ENCODE results near the gene RALGPS1.

RALGPS1 gene

DNA sequence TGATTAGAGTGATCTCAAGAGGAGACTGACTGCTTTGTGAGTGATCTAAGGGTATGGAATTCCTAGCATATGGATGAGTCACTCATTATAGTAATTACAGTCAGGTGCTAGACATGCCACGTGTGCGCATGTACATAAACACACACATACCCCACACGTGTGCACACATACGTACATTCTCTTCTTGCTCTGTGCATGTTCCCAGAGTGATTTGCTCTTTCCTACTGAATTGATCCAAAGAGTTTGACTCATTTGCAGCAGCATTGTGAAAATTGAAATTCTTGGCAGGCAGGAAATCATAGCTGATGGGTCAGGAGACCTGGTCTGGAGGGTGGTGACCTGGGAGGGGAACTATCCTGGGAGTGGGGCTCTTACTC lies 144.1 kb downstream of the RALGPS1 start:
- TF ChIP-seq Cebpa-rat (IDR thresholded peaks at IDR 0.05) = no peak
- Histone ChIP-seq H3K4me3 (no peak overlapping the region), H3K27ac (no peak overlapping the region), H3K4me1 (peaks cover 10 to 21% (median 13%) of the 10 kb centered on the region in 10 experiments), H3K9ac (no peak overlapping the region), H4K20me1 (peaks cover 0 to 4% (median 0%) of the 10 kb centered on the region in 11 experiments; a peak in 1 of 22 replicates), H3K4me2 (peak overlapping the region in 1 of 11 experiments; percentile 66; a peak in 1 of 22 replicates), H3K9me3 (replicated peaks in 1 of 11) (no peaks in the 10 kb centered on the region), H3K27me3 (no peaks in the 10 kb centered on the region), H3K36me3 (peaks cover 0 to 3% (median 0%) of the 10 kb centered on the region in 11 experiments; a peak in 1 of 22 replicates)

DNA sequence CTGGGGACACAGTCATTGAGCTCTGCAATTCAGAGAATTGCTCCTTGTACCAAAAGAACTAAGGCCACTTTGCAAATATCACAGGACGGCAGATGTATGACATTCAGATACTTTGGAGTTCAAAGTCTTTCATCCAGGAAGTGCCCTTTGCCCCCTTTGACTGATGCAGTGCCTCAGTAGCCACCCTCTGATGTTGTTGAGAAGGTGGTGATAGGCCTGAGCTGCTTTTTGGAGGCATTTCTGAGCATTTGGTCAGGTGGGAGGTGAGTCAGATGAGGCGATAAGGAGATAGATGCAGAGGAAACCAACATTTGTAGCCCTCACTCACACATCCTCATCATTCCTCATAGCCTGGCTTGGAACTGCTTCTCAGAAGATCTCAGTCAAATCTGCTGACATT lies 144.4 kb downstream of the RALGPS1 start:
- Histone ChIP-seq H3K36me3 (peaks cover 0 to 3% (median 0%) of the 10 kb centered on the region in 11 experiments; a peak in 1 of 22 replicates), H3K4me3 (no peak overlapping the region), H4K20me1 (peaks cover 0 to 4% (median 0%) of the 10 kb centered on the region in 11 experiments; a peak in 1 of 22 replicates), H3K27me3 (no peaks in the 10 kb centered on the region), H3K9ac (no peak overlapping the region), H3K27ac (no peak overlapping the region), H3K9me3 (replicated peaks in 1 of 11) (no peaks in the 10 kb centered on the region), H3K4me1 (peaks cover 10 to 21% (median 13%) of the 10 kb centered on the region in 10 experiments), H3K4me2 (peak overlapping the region in 8 of 11 experiments; percentile 37 to 66 (median 50); a peak in 9 of 22 replicates)
- no peak for TF ChIP-seq Cebpa-rat (IDR thresholded peaks at IDR 0.05)

DNA sequence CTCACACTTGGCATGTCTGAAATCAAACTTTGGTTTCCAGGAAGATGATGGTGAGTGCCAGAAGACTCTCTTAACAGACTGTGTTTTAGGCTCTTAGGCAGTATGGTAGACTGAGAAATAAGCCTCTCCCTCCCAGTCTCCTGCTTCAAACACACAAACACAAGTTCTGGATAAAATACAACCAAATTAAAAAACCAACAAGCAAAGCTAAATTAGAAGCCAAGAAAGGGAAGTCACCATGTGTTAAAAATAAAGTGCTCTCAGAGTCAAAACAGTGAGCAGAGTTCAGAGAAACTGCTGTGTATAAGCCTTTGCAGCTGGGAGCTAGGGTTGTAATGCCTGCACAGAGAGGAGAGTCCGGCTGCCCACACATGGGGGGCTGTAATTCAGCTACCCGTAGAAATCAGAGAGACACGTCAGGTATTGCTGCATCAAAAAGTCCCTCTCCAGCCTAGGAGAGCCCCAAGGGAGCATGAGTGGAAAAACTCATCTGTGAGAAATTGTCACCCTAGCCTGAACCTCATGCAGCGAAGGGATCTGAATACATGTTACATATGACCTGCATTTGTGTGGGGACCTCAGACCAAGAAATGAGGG lies 145.3 kb downstream of the RALGPS1 start:
- peak overlapping the region in 1 of 11 experiments; percentile 11; a peak in 1 of 22 replicates for H3K9ac ChIP-seq
- H3K36me3 ChIP-seq = peaks cover 0 to 3% (median 0%) of the 10 kb centered on the region in 11 experiments; a peak in 1 of 22 replicates
- peaks cover 0 to 4% (median 0%) of the 10 kb centered on the region in 11 experiments; a peak in 1 of 22 replicates for H4K20me1 ChIP-seq
- H3K27ac ChIP-seq = no peak overlapping the region
- no peaks in the 10 kb centered on the region for H3K27me3 ChIP-seq
- peaks cover 10 to 21% (median 13%) of the 10 kb centered on the region in 10 experiments for H3K4me1 ChIP-seq
- H3K9me3 ChIP-seq (replicated peaks in 1 of 11) = no peaks in the 10 kb centered on the region
- no peak for TF ChIP-seq Cebpa-rat (IDR thresholded peaks at IDR 0.05)
- H3K4me3 ChIP-seq = no peak overlapping the region
- H3K4me2 ChIP-seq = peak overlapping the region; percentile 35 to 66 (median 42)

DNA sequence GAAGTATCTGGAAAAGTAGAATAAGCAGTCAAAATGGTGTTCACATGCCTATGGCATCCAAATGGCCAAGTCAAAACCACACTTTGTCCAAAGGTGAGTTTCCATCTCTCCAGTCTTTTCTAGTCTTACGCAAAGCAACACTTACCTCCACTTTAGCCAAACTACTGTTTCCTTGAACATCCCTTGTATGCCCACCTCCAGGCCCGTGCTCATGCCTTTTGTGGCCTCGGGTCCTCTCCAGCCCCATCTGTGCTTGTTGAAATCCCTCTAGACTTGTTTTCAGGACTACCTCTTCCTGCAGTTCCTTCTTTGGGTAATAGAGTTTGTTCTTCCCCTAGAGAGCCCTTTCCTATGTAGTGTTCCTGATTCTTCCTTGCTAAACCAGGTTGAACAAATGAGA lies 146.8 kb downstream of the RALGPS1 start:
- Histone ChIP-seq H3K9me3 (replicated peaks in 1 of 11) (no peaks in the 10 kb centered on the region), H3K4me2 (no peak overlapping the region), H4K20me1 (peaks cover 0 to 4% (median 0%) of the 10 kb centered on the region in 11 experiments; a peak in 1 of 22 replicates), H3K36me3 (peaks cover 0 to 3% (median 0%) of the 10 kb centered on the region in 11 experiments; a peak in 1 of 22 replicates), H3K9ac (no peak overlapping the region), H3K27me3 (no peaks in the 10 kb centered on the region), H3K27ac (no peak overlapping the region), H3K4me3 (no peak overlapping the region), H3K4me1 (peaks cover 10 to 22% (median 14%) of the 10 kb centered on the region in 10 experiments)
- no peak for TF ChIP-seq Cebpa-rat (IDR thresholded peaks at IDR 0.05)

DNA sequence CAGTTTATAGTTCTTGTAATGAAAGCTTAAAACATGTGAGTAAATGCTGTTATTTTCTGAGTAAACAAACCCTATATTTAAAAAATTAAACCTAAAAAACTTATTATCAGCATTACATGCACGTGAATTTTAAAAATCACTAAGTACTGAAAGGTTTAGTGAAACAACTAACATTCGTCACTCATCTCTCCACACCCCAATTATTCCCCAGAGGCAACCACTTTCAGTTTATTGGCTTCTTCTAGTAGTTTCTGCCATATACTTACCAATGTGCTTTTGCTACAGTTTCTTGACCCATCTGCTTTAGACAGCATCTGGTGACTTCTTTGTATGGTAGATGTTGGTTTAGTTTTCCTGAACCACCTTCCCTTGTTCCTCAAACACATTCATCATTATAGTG lies 149.8 kb downstream of the RALGPS1 start:
- no peak overlapping the region for H3K27ac ChIP-seq
- H3K27me3 ChIP-seq = no peaks in the 10 kb centered on the region
- H3K4me1 ChIP-seq = peaks cover 10 to 27% (median 12%) of the 10 kb centered on the region in 10 experiments
- TF ChIP-seq Cebpa-rat (IDR thresholded peaks at IDR 0.05) = no peak
- H3K9ac ChIP-seq = no peak overlapping the region
- H3K4me2 ChIP-seq = no peak overlapping the region
- no peaks in the 10 kb centered on the region for H3K9me3 ChIP-seq (replicated peaks in 1 of 11)
- H4K20me1 ChIP-seq = peaks cover 0 to 4% (median 0%) of the 10 kb centered on the region in 11 experiments; a peak in 1 of 22 replicates
- no peak overlapping the region for H3K4me3 ChIP-seq
- H3K36me3 ChIP-seq = peaks cover 0 to 2% (median 0%) of the 10 kb centered on the region in 11 experiments; a peak in 1 of 22 replicates

DNA sequence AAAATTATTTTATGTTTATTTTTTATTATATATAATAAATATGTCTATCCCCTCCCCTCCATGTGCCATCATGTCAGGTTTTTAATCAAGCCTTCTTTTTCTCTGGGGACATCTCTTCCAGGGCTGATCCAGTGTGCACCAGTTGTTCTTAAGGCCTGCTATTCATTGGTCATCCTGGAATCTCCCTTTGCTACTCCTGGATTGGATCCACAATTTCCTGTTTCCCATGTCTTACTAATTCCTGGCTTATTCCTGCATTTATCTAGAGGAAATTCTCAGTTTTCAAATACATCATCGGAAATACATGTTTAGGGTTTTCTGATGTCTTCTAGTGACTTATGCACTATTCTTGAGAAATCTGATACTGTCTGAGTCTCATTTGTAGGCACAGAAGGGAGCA lies 151.0 kb downstream of the RALGPS1 start:
- no peak for TF ChIP-seq Cebpa-rat (IDR thresholded peaks at IDR 0.05)

DNA sequence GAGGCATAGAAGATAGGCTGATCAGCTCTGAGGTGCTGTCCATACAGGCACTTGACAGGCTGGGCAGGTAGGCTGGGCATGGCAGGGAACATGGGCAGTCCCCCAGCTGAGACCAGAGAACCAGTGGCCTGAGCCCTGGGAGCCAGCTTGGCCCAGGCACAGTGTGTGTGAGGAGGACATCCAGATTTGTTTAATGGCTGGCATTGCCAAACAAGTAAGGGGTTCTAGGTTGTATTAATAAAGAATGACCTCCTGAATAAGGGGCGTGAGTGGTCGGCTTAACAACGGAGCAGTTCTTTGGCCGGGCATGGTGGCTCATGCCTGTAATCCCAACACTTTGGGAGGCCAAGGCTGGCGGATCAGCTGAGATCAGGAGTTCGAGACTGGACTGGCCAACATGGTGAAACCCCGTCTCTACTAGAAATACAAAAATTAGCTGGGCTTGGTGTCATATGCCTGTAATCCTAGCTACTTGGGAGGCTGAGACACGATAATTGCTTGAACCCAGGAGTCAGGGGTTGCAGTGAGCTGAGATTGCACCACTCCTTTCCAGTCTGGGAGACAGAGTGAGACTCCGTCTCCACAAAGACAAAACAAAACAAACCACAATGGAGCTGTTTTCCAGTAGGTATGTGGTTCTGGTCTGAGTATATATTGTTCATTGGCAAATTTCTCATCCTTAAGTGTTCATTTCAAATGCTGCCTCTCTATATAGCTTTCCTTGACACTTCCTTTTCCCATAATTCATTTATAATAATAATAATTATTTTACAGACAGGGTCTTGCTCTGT lies 151.7 kb downstream of the RALGPS1 start:
- Histone ChIP-seq H3K4me1 (peaks cover 0 to 15% (median 0%) of the 10 kb centered on the region in 10 experiments; a peak in 2 of 20 replicates), H3K27me3 (no peaks in the 10 kb centered on the region), H3K27ac (no peak overlapping the region), H4K20me1 (no peaks in the 10 kb centered on the region), H3K36me3 (peaks cover 0 to 6% (median 0%) of the 10 kb centered on the region in 11 experiments; a peak in 4 of 22 replicates), H3K9ac (no peak overlapping the region), H3K4me2 (no peak overlapping the region), H3K4me3 (no peak overlapping the region), H3K9me3 (replicated peaks in 1 of 11) (peaks cover 0 to 3% (median 2%) of the 10 kb centered on the region in 11 experiments; a peak in 11 of 22 replicates)
- TF ChIP-seq Cebpa-rat (IDR thresholded peaks at IDR 0.05) = no peak

More for the DNA sequence above, 151.0 kb downstream of the RALGPS1 start:
- Histone ChIP-seq H3K9me3 (replicated peaks in 1 of 11) (no peaks in the 10 kb centered on the region), H3K4me3 (no peak overlapping the region), H3K9ac (no peak overlapping the region), H3K27ac (no peak overlapping the region), H3K27me3 (no peaks in the 10 kb centered on the region), H4K20me1 (no peaks in the 10 kb centered on the region), H3K4me1 (peaks cover 0 to 15% (median under 1%) of the 10 kb centered on the region in 10 experiments; a peak in 4 of 20 replicates), H3K36me3 (peaks cover 0 to 6% (median 0%) of the 10 kb centered on the region in 11 experiments; a peak in 2 of 22 replicates), H3K4me2 (no peak overlapping the region)

DNA sequence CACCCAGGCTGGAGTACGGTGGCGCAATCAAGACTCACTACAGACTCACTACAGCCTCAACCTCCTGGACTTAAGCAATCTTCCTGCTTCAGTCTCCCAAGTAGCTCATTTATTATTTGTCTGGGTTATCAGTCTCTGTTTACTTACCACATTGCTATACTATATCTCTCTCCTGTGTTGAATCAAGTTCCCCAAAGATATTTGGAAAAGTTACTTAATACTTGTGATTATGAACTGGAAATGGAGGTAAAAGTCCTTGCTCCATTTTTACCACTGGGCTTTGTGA lies 152.2 kb downstream of the RALGPS1 start:
- peaks cover 2 to 8% (median 7%) of the 10 kb centered on the region in 11 experiments; a peak in 20 of 22 replicates for H3K9me3 ChIP-seq (replicated peaks in 1 of 11)
- H3K4me2 ChIP-seq = no peak overlapping the region
- H3K27ac ChIP-seq = no peak overlapping the region
- no peak for TF ChIP-seq Cebpa-rat (IDR thresholded peaks at IDR 0.05)
- H3K4me3 ChIP-seq = no peak overlapping the region
- H4K20me1 ChIP-seq = no peaks in the 10 kb centered on the region
- H3K27me3 ChIP-seq = no peaks in the 10 kb centered on the region
- no peak overlapping the region for H3K9ac ChIP-seq
- H3K36me3 ChIP-seq = peaks cover 0 to 8% (median 0%) of the 10 kb centered on the region in 11 experiments; a peak in 6 of 22 replicates
- H3K4me1 ChIP-seq = peaks cover 0 to 15% (median 0%) of the 10 kb centered on the region in 10 experiments; a peak in 2 of 20 replicates
